Ishikawa (cell line): Measurements from ENCODE around the gene SAYSD1.

ENCODE experiments used
- REST ChIP-seq: IDR thresholded peaks from 2 replicates; pipeline ENCODE4 v1.6.1; 2012; ENCODE audit warnings: low read depth, mild to moderate bottlenecking
- ZBTB7A ChIP-seq: IDR thresholded peaks from 2 replicates; pipeline ENCODE4 v1.6.1; 2012; ENCODE audit warnings: low read depth

- TF ChIP-seq REST (no peak), ZBTB7A (no peak)
Measured at GRCh38 chr6:39092124-39092523, 22.9 kb downstream of the SAYSD1 start.
